Astrocyte (in vitro differentiated cells and primary cell): ENCODE measurements around the gene TMEM219. TPM values are rescaled to one million over a fixed set of nuclear protein-coding genes. Genes with fewer than 3 reads are reported as not detected.
A peak's percentile ranks its signal among the peaks of the same experiment; 100 is the strongest.

Experiments
- DNase-seq: peaks from one replicate; pipeline ENCODE4 v3.0.0-alpha.2; 2010; ENCODE audit warnings: low read depth
- FAIRE-seq: peaks from 2 replicates; lab custom pipeline; 2011; peaks lifted over from hg19 to GRCh38; lab: Jason Lieb, UNC
- H2AFZ ChIP-seq: 2 replicates; pipeline ENCODE4 v1.6.0; 2012; ENCODE audit warnings: low read depth, low read length, inconsistent platforms
- H3K27ac ChIP-seq: 2 replicates; pipeline ENCODE4 v1.5.1; 2011; ENCODE audit warnings: low read depth, low read length, inconsistent platforms
- H3K27me3 ChIP-seq: 2 replicates; pipeline ENCODE4 v1.6.0; 2011; ENCODE audit warnings: low read length, inconsistent platforms; ENCODE audit not compliant: insufficient read depth
- H3K36me3 ChIP-seq: 2 replicates; pipeline ENCODE4 v1.5.1; 2011; ENCODE audit warnings: low read length, inconsistent platforms; ENCODE audit not compliant: insufficient read depth
- H3K4me1 ChIP-seq: 2 replicates; pipeline ENCODE4 v1.5.1; 2011; ENCODE audit warnings: low read length, inconsistent platforms; ENCODE audit not compliant: insufficient read depth
- H3K4me2 ChIP-seq: 2 replicates; pipeline ENCODE4 v1.6.0; 2012; ENCODE audit warnings: low read length, inconsistent platforms
- H3K4me3 ChIP-seq: 2 replicates; pipeline ENCODE4 v1.5.1; 2011; ENCODE audit warnings: low read depth, mild to moderate bottlenecking, low read length, inconsistent platforms; ENCODE audit not compliant: insufficient read depth
- H3K79me2 ChIP-seq: 2 replicates; pipeline ENCODE4 v1.6.0; 2012; ENCODE audit warnings: mild to moderate bottlenecking, low read length, inconsistent platforms; ENCODE audit not compliant: insufficient read depth
- H3K9ac ChIP-seq: 2 replicates; pipeline ENCODE4 v1.6.0; 2012; ENCODE audit warnings: mild to moderate bottlenecking, low read length, inconsistent platforms
- H3K9me3 ChIP-seq: 2 replicates; pipeline ENCODE4 v1.5.1; 2012; ENCODE audit warnings: low read depth, mild to moderate bottlenecking, low read length, inconsistent platforms; ENCODE audit not compliant: insufficient read depth
- H4K20me1 ChIP-seq: 2 replicates; pipeline ENCODE4 v1.6.0; 2012; ENCODE audit warnings: low read length, inconsistent platforms; ENCODE audit not compliant: insufficient read depth
- H3K27ac Mint-ChIP-seq: one replicate; pipeline ENCODE4 v1.8.0; 2021; ENCODE audit warnings: mild to moderate bottlenecking, mixed read lengths; ENCODE audit not compliant: unreplicated experiment
- H3K27me3 Mint-ChIP-seq: one replicate; pipeline ENCODE4 v1.8.0; 2021; ENCODE audit warnings: low read depth, mixed read lengths; ENCODE audit not compliant: unreplicated experiment
- H3K36me3 Mint-ChIP-seq: one replicate; pipeline ENCODE4 v1.8.0; 2021; ENCODE audit warnings: low read depth, mixed read lengths; ENCODE audit not compliant: unreplicated experiment
- H3K4me1 Mint-ChIP-seq: one replicate; pipeline ENCODE4 v1.8.0; 2021; ENCODE audit warnings: low read depth, mixed read lengths; ENCODE audit not compliant: unreplicated experiment
- H3K4me3 Mint-ChIP-seq: one replicate; pipeline ENCODE4 v1.8.0; 2021; ENCODE audit warnings: mild to moderate bottlenecking, moderate library complexity, mixed read lengths; ENCODE audit not compliant: unreplicated experiment
- H3K9me3 Mint-ChIP-seq: one replicate; pipeline ENCODE4 v1.8.0; 2021; ENCODE audit warnings: mild to moderate bottlenecking, mixed read lengths; ENCODE audit not compliant: unreplicated experiment
- EZH2 ChIP-seq: IDR thresholded peaks from 2 replicates; pipeline ENCODE4 v1.6.1; 2012; ENCODE audit warnings: mild to moderate bottlenecking, low read length, inconsistent platforms; ENCODE audit not compliant: insufficient read depth
- total RNA-seq: library from RNA; stranded (reverse); gene quantifications from 2 replicates; pipeline ENCODE4 v1.2.1, GENCODE V29; 2021
- TF ChIP-seq, protein P1 (sequence below): IDR thresholded peaks from 2 replicates; pipeline ENCODE4 v1.5.1; 2011; ENCODE audit warnings: low read depth, mild to moderate bottlenecking, inconsistent platforms, low read length, moderate library complexity; ENCODE audit not compliant: insufficient read depth

TMEM219 gene
- total RNA-seq, 1 donor from 2014 or later: 96.6 TPM

DNA sequence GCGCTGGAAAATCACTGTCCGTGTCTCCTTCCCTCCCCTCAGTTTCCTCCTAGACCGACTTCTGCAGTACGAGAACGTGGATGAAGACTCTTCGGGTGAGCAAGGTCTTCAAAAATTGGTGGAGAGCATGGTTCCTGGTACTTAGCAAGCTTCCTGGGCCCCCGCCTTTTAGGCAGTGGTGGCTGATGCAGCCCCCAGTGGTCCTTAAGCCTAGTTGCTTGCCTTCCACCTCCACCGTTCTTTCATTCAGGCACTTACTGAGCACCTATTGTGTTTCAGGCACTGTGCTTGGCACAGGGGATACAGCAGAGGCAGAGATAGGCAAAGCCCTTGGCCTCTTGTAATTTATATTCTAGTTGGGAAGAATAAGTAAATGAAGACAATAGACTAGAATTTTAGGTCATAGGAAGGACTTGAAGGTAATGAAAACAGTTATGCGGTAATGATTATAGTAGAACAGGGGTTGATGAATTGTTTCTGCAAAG lies 34.9 kb downstream of the TMEM219 start:
- Histone ChIP-seq H4K20me1 (peaks cover 14% of the 10 kb centered on the region), H3K4me2 (peak overlapping the region; percentile 86), H3K4me1 (peaks cover 12% of the 10 kb centered on the region), H3K27ac (peak overlapping the region; percentile 90), H3K27me3 (no peaks in the 10 kb centered on the region), H3K9me3 (no peaks in the 10 kb centered on the region), H2AFZ (peak overlapping the region; percentile 79), H3K4me3 (peak overlapping the region; percentile 79), H3K79me2 (peaks cover 18% of the 10 kb centered on the region), H3K9ac (peak overlapping the region; percentile 87), H3K36me3 (peaks cover 10% of the 10 kb centered on the region)
- no peak for TF ChIP-seq EZH2
- TF ChIP-seq, protein P1, sequence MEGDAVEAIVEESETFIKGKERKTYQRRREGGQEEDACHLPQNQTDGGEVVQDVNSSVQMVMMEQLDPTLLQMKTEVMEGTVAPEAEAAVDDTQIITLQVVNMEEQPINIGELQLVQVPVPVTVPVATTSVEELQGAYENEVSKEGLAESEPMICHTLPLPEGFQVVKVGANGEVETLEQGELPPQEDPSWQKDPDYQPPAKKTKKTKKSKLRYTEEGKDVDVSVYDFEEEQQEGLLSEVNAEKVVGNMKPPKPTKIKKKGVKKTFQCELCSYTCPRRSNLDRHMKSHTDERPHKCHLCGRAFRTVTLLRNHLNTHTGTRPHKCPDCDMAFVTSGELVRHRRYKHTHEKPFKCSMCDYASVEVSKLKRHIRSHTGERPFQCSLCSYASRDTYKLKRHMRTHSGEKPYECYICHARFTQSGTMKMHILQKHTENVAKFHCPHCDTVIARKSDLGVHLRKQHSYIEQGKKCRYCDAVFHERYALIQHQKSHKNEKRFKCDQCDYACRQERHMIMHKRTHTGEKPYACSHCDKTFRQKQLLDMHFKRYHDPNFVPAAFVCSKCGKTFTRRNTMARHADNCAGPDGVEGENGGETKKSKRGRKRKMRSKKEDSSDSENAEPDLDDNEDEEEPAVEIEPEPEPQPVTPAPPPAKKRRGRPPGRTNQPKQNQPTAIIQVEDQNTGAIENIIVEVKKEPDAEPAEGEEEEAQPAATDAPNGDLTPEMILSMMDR: no peak
- Mint-ChIP-seq H3K27me3 (no peaks in the 10 kb centered on the region), H3K4me3 (peak overlapping the region; percentile 98), H3K9me3 (no peaks in the 10 kb centered on the region), H3K27ac (peak overlapping the region; percentile 8), H3K4me1 (peaks cover 8% of the 10 kb centered on the region), H3K36me3 (peaks cover 7% of the 10 kb centered on the region)
- FAIRE-seq (no peak), DNase-seq (no peak)

DNA sequence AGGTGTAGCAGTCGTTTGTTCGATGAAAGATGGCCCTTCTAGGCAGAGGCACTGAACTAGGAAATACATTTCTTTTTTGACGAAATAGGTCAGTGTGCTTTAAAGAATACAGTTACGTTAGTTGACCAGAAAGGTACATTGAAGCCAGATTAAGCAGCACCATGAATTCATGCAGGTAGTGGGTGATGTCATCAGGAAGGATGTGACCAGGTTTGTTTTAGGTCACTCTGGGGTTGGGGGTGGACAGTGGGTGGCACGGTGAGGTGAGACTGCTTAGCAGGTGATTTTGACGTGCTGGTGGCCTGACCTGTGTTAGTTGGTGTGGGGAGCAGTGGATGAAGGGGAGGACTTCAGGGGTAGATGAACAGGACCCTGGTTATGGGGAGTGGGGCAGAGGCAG lies 37.7 kb downstream of the TMEM219 start:
- no peaks in the 10 kb centered on the region for H3K27me3 ChIP-seq
- peak overlapping the region; percentile 3 for H3K4me3 Mint-ChIP-seq
- H3K4me2 ChIP-seq: no peak overlapping the region
- H3K27ac Mint-ChIP-seq: no peak overlapping the region
- no peaks in the 10 kb centered on the region for H3K9me3 ChIP-seq
- peaks cover 18% of the 10 kb centered on the region for H4K20me1 ChIP-seq
- peaks cover 18% of the 10 kb centered on the region for H3K79me2 ChIP-seq
- H3K4me3 ChIP-seq: no peak overlapping the region
- H2AFZ ChIP-seq: no peak overlapping the region
- H3K9ac ChIP-seq: no peak overlapping the region
- TF ChIP-seq, protein P1: no peak
- no peak for TF ChIP-seq EZH2
- peaks cover 5% of the 10 kb centered on the region for H3K36me3 Mint-ChIP-seq
- H3K4me1 Mint-ChIP-seq: peaks cover 8% of the 10 kb centered on the region
- H3K27ac ChIP-seq: no peak overlapping the region
- peaks cover 6% of the 10 kb centered on the region for H3K36me3 ChIP-seq
- no peaks in the 10 kb centered on the region for H3K27me3 Mint-ChIP-seq
- DNase-seq (no peak), FAIRE-seq (no peak)
- no peaks in the 10 kb centered on the region for H3K9me3 Mint-ChIP-seq
- peaks cover 8% of the 10 kb centered on the region for H3K4me1 ChIP-seq
